ENCODE results near the gene MPDZ.

- no peak for TF ChIP-seq CTCF (IDR thresholded peaks at IDR 0.05 in 8 of 11, conservative IDR thresholded peaks at IDR 0.05 in 3 of 11)
- no peak for TF ChIP-seq POLR2A (IDR thresholded peaks at IDR 0.05)
- no peak for TF ChIP-seq POLR2AphosphoS5 (IDR thresholded peaks at IDR 0.05)
These were observed 45.5 kb upstream of the MPDZ start for GRCh38 chr9:13324988-13325387.
